SK-N-SH (cell line): Measurements from ENCODE around the gene AJUBA. TPM values are rescaled to one million over a fixed set of nuclear protein-coding genes. Genes with fewer than 3 reads are reported as not detected.

Experiments
- CTCF ChIA-PET: fragments of 300-600, 350-600 bp; formaldehyde crosslinking; extraction: SDS; loops from one replicate; lab custom pipeline; 2021; lab: Yijun Ruan, JAX
- POLR2A ChIA-PET: fragments of 350-600 bp; sonication (Branson Sonifier 250); formaldehyde crosslinking; extraction: SDS; loops from one replicate; lab custom pipeline; 2020; ENCODE audit warnings: antibody characterized with exemption, inconsistent platforms; lab: Yijun Ruan, JAX
- DNase-seq: peaks from one replicate; pipeline ENCODE4 v3.0.0; 2012
- H2AFZ ChIP-seq: fragments of 200-600 bp; sonication (generic); 2 replicates; pipeline ENCODE4 v1.8.1; 2016; ENCODE audit warnings: antibody characterized with exemption, mild to moderate bottlenecking, low read depth
- H3F3A ChIP-seq: fragments of 200-600 bp; sonication (generic); replicated peaks from 2 replicates; pipeline ENCODE3; 2016; ENCODE audit warnings: antibody characterized with exemption, mild to moderate bottlenecking; ENCODE audit not compliant: insufficient read depth
- H3K27ac ChIP-seq, 2 experiments: fragments of 200-500 bp in 1 of 2; fragments of 200-600 bp in 1 of 2; sonication (Bioruptor generic) in 1 of 2; sonication (generic), shearing (Covaris generic) in 1 of 2; 2 replicates each; pipeline versions ENCODE4 v1.5.1 to v1.6.1; 2014 to 2016; ENCODE audit warnings: low read depth in 2 of 2, inconsistent platforms in 1 of 2, low read length in 1 of 2, mild to moderate bottlenecking in 1 of 2, mixed read lengths in 1 of 2
- H3K27me3 ChIP-seq: fragments of 200-600 bp; sonication (generic), shearing (Covaris generic); 2 replicates; pipeline ENCODE4 v1.6.1; 2016; ENCODE audit warnings: mixed run types; ENCODE audit not compliant: insufficient read depth
- H3K36me3 ChIP-seq, 2 experiments: fragments of 200-500 bp in 1 of 2; fragments of 200-600 bp in 1 of 2; sonication (Bioruptor generic) in 1 of 2; sonication (generic) in 1 of 2; replicated peaks in 1 of 2; 2 replicates each; pipeline versions ENCODE3 to v1.5.1; 2014 to 2016; ENCODE audit warnings: low read length in 1 of 2, mild to moderate bottlenecking in 1 of 2; ENCODE audit not compliant: insufficient read depth in 2 of 2, control insufficient read depth in 1 of 2
- H3K4me1 ChIP-seq, 2 experiments: fragments of 200-500 bp in 1 of 2; fragments of 200-600 bp in 1 of 2; sonication (Bioruptor generic) in 1 of 2; sonication (generic), shearing (Covaris generic) in 1 of 2; 2 replicates each; pipeline versions ENCODE4 v1.5.1 to v1.6.1; 2014 to 2016; ENCODE audit warnings: low read depth in 1 of 2, low read length in 1 of 2, mixed run types in 1 of 2; ENCODE audit not compliant: insufficient read depth in 2 of 2, control insufficient read depth in 1 of 2
- H3K4me2 ChIP-seq: fragments of 200-600 bp; sonication (generic), shearing (Covaris generic); 2 replicates; pipeline ENCODE4 v1.6.1; 2017; ENCODE audit warnings: mixed run types
- H3K4me3 ChIP-seq, 2 experiments: fragments of 200-500 bp in 1 of 2; fragments of 200-600 bp in 1 of 2; sonication (Bioruptor generic) in 1 of 2; sonication (generic), shearing (Covaris generic) in 1 of 2; 2 replicates each; pipeline versions ENCODE4 v1.5.1 to v1.8.1; 2014 to 2016; ENCODE audit warnings: low read depth in 2 of 2, inconsistent platforms in 1 of 2, low read length in 1 of 2, mild to moderate bottlenecking in 1 of 2, mixed read lengths in 1 of 2, moderate library complexity in 1 of 2
- H3K79me2 ChIP-seq: fragments of 200-600 bp; sonication (generic); 2 replicates; pipeline ENCODE4 v1.8.1; 2017; ENCODE audit warnings: mild to moderate bottlenecking; ENCODE audit not compliant: insufficient read depth
- H3K9ac ChIP-seq: fragments of 200-600 bp; sonication (generic); 2 replicates; pipeline ENCODE4 v1.6.1; 2017; ENCODE audit warnings: mixed run types
- H3K9me2 ChIP-seq: fragments of 200-600 bp; sonication (generic); 2 replicates; pipeline ENCODE4 v1.6.1; 2017; ENCODE audit warnings: mixed run types
- H3K9me3 ChIP-seq: fragments of 200-600 bp; sonication (generic); 2 replicates; pipeline ENCODE4 v1.6.1; 2017; ENCODE audit warnings: mixed run types, mild to moderate bottlenecking, moderate library complexity
- H4K20me1 ChIP-seq: fragments of 200-600 bp; sonication (generic); 2 replicates; pipeline ENCODE4 v1.6.1; 2017; ENCODE audit warnings: mild to moderate bottlenecking, mixed run types; ENCODE audit not compliant: insufficient read depth
- CHD2 ChIP-seq: fragments of 150-350 bp; IDR thresholded peaks from 2 replicates; pipeline ENCODE4 v1.6.1; 2018; ENCODE audit warnings: low read length; ENCODE audit not compliant: partially characterized antibody
- EP300 ChIP-seq, 2 experiments: IDR thresholded peaks; 2 replicates each; pipeline versions ENCODE4 v1.4.0 to v1.6.1; 2012; ENCODE audit warnings: borderline replicate concordance in 1 of 2, low read depth in 1 of 2, low read length in 1 of 2
- EZH2phosphoT487 ChIP-seq: fragments of 200-600 bp; sonication (generic); IDR thresholded peaks from 2 replicates; pipeline ENCODE4 v1.6.1; 2017; ENCODE audit warnings: low read depth, mixed run types, mild to moderate bottlenecking, antibody characterized with exemption, moderate library complexity, borderline replicate concordance
- FOXJ3 ChIP-seq: sonication (generic); formaldehyde crosslinking; IDR thresholded peaks from 2 replicates; pipeline ENCODE4 v1.5.1; 2020; ENCODE audit warnings: mild to moderate bottlenecking, missing genetic modification reagents
- FOXM1 ChIP-seq: IDR thresholded peaks from 2 replicates; pipeline ENCODE4 v1.4.0; 2012; ENCODE audit warnings: low read depth, mild to moderate bottlenecking
- GATA2 ChIP-seq: sonication (generic); formaldehyde crosslinking; IDR thresholded peaks from 2 replicates; pipeline ENCODE4 v1.5.0; 2020; ENCODE audit warnings: mild to moderate bottlenecking, missing genetic modification reagents
- MEF2A ChIP-seq: IDR thresholded peaks from 2 replicates; pipeline ENCODE4 v1.4.0; 2012; ENCODE audit warnings: low read depth, borderline replicate concordance
- MXI1 ChIP-seq: IDR thresholded peaks from 2 replicates; pipeline ENCODE4 v1.6.1; 2012; ENCODE audit warnings: mild to moderate bottlenecking, low read depth, low read length, improper control_type of control experiment
- NFIC ChIP-seq: IDR thresholded peaks from 2 replicates; pipeline ENCODE4 v1.4.0; 2012; ENCODE audit warnings: borderline replicate concordance
- PBX3 ChIP-seq: IDR thresholded peaks from 2 replicates; pipeline ENCODE4; 2012
- RAD21 ChIP-seq: IDR thresholded peaks from 2 replicates; pipeline ENCODE4 v1.6.1; 2012; ENCODE audit warnings: mild to moderate bottlenecking, low read length
- RCOR1 ChIP-seq: fragments of 150-350 bp; IDR thresholded peaks from 2 replicates; pipeline ENCODE4 v1.6.1; 2017; ENCODE audit warnings: antibody characterized with exemption, low read length
- REST ChIP-seq: IDR thresholded peaks from 2 replicates; pipeline ENCODE4 v1.6.1; 2012; ENCODE audit warnings: mild to moderate bottlenecking, low read depth, low read length, moderate library complexity
- RFX5 ChIP-seq: IDR thresholded peaks from 2 replicates; pipeline ENCODE4 v1.6.1; 2012; ENCODE audit warnings: mild to moderate bottlenecking, improper control_type of control experiment, low read length
- RXRA ChIP-seq: IDR thresholded peaks from 2 replicates; pipeline ENCODE4 v1.4.0; 2012; ENCODE audit warnings: low read depth, mild to moderate bottlenecking, borderline replicate concordance
- YY1 ChIP-seq: IDR thresholded peaks from 2 replicates; pipeline ENCODE4 v1.4.0; 2012; ENCODE audit warnings: low read depth, mild to moderate bottlenecking
- ZBTB33 ChIP-seq: IDR thresholded peaks from 2 replicates; pipeline ENCODE4 v1.4.0; 2012; ENCODE audit warnings: low read depth, borderline replicate concordance
- WGBS: methylation state at CpG from one replicate; pipeline ENCODE4 v1.1.6; 2017; ENCODE audit warnings: low lambda C conversion rate; 5-methylcytosine and 5-hydroxymethylcytosine counted together
- polyA plus RNA-seq, 3 experiments: library from polyadenylated mRNA; depleted of rRNA; stranded (reverse); fragments of >200 nt; gene quantifications; 2 replicates each; pipeline ENCODE4 v1.2.3, GENCODE V29; 2012
- TF ChIP-seq, protein P1 (sequence below): fragments of 150-350 bp; IDR thresholded peaks from 2 replicates; pipeline ENCODE4 v1.6.1; 2016; ENCODE audit warnings: mild to moderate bottlenecking, low read depth, low read length
- TF ChIP-seq, protein P2 (sequence below): fragments of 150-350 bp; IDR thresholded peaks from 2 replicates; pipeline ENCODE4 v1.6.1; 2017; ENCODE audit warnings: antibody characterized with exemption, low read length, low read depth, borderline replicate concordance

The AJUBA gene
- polyA plus RNA-seq, 1 of the 3 experiments (the other 2 are of a cell fraction), result 24.4 TPM

GRCh38 chr14:23006544-23007419 is 24.4 kb upstream of the AJUBA start (continued):
- TF ChIP-seq REST (no peak), RCOR1 (peak; percentile 5; the same call in 1 of the 2 replicates), EP300 (IDR thresholded peaks at IDR 0.05; ENCODE audit: borderline replicate concordance in 1 of 2, low read depth in 1 of 2, low read length in 1 of 2) (no peak), PBX3 (peak; percentile 98), CHD2 (peak; percentile 74), EZH2phosphoT487 (no peak), RXRA (no peak), NFIC (no peak)

DNA sequence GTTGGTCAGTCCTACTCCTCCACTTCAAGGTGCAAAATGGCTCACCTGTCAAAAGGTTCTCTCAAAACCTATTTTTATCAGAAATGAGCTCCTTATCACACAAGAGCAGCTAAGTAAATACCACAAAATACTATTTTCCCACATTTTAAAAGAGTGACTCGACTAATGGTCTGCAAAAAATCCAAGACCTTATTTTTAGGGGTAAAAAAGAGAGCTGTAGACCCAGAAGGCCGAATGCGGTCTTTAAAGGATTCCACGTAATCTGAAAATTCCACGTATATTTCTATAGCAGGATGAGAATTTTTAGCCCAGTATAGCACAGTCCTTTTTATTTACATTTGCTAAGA is 23.8 kb upstream of the AJUBA start:
- H3K27me3 ChIP-seq, result no peaks in the 10 kb centered on the region
- H3K4me3 ChIP-seq, result peak overlapping the region; percentile 67 to 68
- H3K36me3 ChIP-seq, result no peaks in the 10 kb centered on the region
- peak overlapping the region; percentile 89 for H3K4me2 ChIP-seq
- H3K27ac ChIP-seq, result peak overlapping the region; percentile 81 to 97
- ChIA-PET CTCF (interaction anchor here (0.6 to 4.1 kb wide), 20 partner anchors 10 to 90 kb away, joined by 3 to 61 read pairs (median 6); partner anchors contain the start of genes AJUBA, CDH24, PRMT5 and PSMB5), POLR2A (interaction anchor here (0.7 to 2.6 kb wide), 15 partner anchors 9 to 1235 kb away, joined by 3 to 33 read pairs (median 5); partner anchors contain the start of genes ACIN1 and CDH24)
- peak overlapping the region; percentile 74 for H3K9ac ChIP-seq
- peak overlapping the region; percentile 86 for H2AFZ ChIP-seq
- H3K9me2 ChIP-seq, result no peaks in the 10 kb centered on the region
- DNase-seq, result no peak
- peaks cover 24% of the 10 kb centered on the region for H3F3A ChIP-seq
- 73% methylated on average over 5 of the region's 5 CpGs for WGBS
- no peaks in the 10 kb centered on the region for H4K20me1 ChIP-seq
- no peaks in the 10 kb centered on the region for H3K9me3 ChIP-seq
- H3K79me2 ChIP-seq, result 0 out of 2 replicates have a peak, but pooled peaks cover 3% of the 10 kb centered on the region
- H3K4me1 ChIP-seq, result peaks cover 10 to 18% of the 10 kb centered on the region in 2 experiments
- TF ChIP-seq FOXM1 (no peak), ZBTB33 (no peak), FOXJ3 (CRISPR knock-in tag) (no peak), YY1 (no peak), PBX3 (no peak), RFX5 (no peak), MEF2A (no peak), RAD21 (no peak), GATA2 (CRISPR knock-in tag) (no peak), RCOR1 (no peak), MXI1 (no peak)
- TF ChIP-seq, protein P1, sequence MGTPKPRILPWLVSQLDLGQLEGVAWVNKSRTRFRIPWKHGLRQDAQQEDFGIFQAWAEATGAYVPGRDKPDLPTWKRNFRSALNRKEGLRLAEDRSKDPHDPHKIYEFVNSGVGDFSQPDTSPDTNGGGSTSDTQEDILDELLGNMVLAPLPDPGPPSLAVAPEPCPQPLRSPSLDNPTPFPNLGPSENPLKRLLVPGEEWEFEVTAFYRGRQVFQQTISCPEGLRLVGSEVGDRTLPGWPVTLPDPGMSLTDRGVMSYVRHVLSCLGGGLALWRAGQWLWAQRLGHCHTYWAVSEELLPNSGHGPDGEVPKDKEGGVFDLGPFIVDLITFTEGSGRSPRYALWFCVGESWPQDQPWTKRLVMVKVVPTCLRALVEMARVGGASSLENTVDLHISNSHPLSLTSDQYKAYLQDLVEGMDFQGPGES, result no peak
- TF ChIP-seq, protein P2, sequence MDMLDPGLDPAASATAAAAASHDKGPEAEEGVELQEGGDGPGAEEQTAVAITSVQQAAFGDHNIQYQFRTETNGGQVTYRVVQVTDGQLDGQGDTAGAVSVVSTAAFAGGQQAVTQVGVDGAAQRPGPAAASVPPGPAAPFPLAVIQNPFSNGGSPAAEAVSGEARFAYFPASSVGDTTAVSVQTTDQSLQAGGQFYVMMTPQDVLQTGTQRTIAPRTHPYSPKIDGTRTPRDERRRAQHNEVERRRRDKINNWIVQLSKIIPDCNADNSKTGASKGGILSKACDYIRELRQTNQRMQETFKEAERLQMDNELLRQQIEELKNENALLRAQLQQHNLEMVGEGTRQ, result no peak
